ENCODE data around the gene OR6C68.
A peak's percentile ranks its signal among the peaks of the same experiment; 100 is the strongest.
"Not testable (repeated sequence)": the region's sequence is repeated elsewhere in the genome, so short reads cannot be mapped to it uniquely, and the experiment has no call there.

OR6C68 gene

GRCh38 chr12:55492078-55492477, at the start of gene OR6C68:
Gene OR6C68, plus strand, starts transcription at chr12:55492378. Its CDS starts 0 bp downstream, at chr12:55492378.
- no peak for DNase-seq

GRCh38 chr12:55443776-55444175, 48.4 kb upstream of the OR6C68 start, which contains the start of gene OR6C2:
Gene OR6C2, plus strand, starts transcription at chr12:55444076. Its CDS starts 8,138 bp downstream, at chr12:55452214.
- no peak for DNase-seq

DNA sequence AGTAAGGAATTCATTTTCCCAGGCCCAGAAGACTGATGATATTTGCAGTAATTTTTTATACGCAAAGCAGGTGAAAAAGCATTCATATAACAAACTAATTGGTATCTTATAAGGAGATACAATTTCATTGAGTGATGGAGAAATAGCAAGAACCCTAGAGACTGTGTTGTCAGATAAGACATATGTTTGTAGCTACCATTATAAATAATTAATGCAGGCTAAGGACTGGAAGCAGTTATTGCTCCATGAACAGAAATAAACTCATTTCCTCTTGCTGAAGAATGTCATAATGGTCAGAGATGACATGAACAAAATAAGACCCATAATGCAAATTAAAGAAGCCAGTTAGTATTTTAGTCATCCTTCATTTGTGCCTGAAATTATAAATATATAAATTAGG, 46.8 kb upstream of the OR6C68 start:
- DNase-seq: no peak

DNA sequence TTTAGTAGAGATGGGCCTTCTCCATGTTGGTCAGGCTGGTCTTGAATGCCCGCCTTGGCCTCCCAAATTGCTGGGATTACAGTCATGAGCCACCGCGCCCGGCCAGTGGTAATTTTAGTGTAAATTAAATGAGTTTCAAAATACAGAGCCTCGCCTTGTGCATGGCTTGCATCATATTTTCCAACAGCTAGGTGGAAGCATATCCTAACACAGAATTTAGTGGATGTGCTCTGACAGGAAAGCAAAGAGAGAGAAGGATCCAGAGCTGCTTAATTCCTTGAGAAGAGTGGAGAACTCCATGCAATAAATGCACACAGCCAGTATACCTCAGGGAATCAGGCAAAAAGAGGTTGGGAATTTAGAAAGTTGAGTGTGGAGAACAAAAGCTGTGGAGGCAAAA, 45.9 kb upstream of the OR6C68 start:
- no peak for DNase-seq

DNA sequence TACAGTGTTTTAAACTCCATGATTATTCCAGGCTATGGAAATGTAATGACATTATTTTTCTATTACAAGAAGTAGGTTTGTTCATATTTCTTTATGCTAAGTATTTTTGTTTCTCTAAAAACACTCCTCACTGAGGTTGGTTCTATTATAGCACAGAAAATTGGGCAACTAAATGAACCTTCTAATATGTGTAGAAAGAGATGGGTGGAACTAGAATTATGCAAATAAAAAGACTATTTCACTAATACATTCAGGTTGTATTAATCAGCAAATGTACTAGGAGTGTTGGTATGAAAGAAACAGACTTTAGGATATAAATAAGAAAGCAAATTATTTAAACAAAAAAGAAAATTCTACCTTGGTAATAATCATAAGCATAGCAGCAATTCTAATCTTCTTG, 43.4 kb upstream of the OR6C68 start:
- no peak for DNase-seq

DNA sequence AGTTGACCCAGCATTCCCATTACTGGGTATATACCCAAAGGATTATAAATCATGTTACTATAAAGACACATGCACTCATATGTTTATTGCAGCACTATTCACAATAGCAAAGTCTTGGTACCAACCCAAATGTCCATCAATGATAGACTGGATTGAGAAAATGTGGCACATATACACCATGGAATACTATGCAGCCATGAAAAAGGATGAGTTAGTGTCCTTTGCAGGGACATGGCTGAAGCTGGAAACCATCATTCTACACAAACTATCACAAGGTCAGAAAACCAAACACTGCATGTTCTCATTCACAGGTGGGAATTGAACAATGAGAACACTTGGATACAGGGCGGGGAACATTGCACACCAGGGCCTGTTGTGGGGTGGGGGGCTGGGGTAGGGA, 27.3 kb upstream of the OR6C68 start:
- not testable (repeated sequence) for DNase-seq

- peak; percentile 64 for DNase-seq
Measured at GRCh38 chr12:55467836-55468235, 24.3 kb upstream of the OR6C68 start.

DNA sequence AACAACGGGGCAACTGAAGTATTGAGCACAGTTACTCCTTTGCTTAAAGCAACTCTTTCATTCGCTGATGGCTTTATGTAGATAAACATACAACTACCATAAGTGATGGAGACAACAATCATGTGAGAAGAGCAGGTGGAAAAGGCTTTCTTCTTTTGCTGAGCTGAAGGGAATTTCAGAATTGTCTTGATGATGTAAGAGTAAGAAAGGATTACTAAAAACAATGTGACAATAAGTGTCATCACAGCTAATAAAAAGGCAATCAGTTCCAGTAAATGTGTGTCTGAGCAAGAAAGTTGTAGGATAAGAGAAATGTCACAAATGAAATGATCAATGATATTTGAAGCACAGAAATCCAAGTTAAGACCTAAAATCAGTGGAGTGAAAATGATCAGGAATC, 22.9 kb upstream of the OR6C68 start:
- DNase-seq: peak; percentile 37

- DNase-seq: no peak
Measured at GRCh38 chr12:55470088-55470829, 21.9 kb upstream of the OR6C68 start, which contains the start of gene OR6C70. Gene OR6C70, minus strand, starts transcription at chr12:55470138. Its CDS starts 0 bp downstream, at chr12:55470138.

GRCh38 chr12:55472264-55472663, 19.9 kb upstream of the OR6C68 start:
- no peak for DNase-seq

- DNase-seq: not testable (repeated sequence)
Measured at GRCh38 chr12:55479136-55479535, 13.0 kb upstream of the OR6C68 start.

- DNase-seq: not testable (repeated sequence)
Measured at GRCh38 chr12:55484284-55484683, 7.9 kb upstream of the OR6C68 start.

- DNase-seq: no peak
Measured at GRCh38 chr12:55495490-55495889, 3.3 kb downstream of the OR6C68 start.

DNA sequence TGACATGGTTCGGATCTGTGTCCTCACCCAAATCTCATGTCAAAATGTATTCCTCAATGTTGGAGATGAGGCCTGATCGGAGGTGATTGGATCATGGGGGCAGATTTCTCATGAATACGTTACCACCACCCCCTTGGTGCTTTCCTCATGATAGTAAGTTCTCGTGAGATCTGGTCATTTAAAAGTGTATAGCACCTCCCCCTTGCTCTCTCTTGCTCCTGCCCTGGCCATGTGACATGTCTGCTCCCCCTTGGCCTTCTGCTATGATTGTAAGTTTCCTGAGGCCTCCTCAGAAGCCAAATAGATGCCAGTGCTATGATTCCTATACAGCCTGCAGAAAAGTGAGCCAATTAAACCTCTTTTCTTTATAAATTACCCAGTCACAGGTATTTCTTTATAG, 7.1 kb downstream of the OR6C68 start:
- no peak for DNase-seq

GRCh38 chr12:55499810-55500252, 7.7 kb downstream of the OR6C68 start:
- no peak for DNase-seq

DNA sequence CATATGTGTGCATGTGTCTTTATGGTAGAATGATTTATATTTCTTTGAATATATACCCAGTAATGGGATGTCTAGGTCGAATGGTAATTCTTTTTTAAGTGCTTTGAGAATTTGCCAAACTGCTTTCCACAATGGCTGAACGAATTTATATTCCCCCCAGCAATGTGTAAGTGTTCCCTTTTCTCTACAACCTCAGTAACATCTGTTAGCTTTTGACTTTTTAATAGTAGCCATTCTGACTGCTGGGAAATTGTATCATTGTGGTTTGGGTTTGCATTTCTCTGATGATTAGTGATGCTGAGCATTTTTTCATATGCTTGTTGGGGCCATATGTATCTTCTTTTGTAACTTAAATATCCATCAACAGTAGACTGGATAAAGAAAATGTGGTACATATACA, 9.4 kb downstream of the OR6C68 start:
- DNase-seq: no peak

DNA sequence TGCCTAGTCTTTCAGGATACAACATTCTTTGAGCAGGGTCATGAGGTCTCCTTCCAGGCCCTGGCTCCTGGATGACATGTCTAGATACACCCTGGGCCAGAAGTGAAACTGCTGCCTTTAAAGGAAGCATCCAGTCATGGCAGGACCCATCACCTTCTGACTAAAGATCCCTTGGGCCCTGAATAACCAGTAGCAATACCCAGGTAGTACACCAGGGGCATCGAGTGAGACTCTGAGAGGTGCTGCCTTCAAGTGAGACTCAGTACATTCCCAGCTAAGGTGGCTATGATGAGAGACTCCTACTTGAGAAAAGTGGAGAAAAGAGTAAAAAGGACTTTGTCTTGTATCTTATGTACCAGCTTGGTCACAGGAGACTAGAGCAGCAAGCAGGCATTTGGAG, 23.5 kb downstream of the OR6C68 start:
- DNase-seq: no peak

DNA sequence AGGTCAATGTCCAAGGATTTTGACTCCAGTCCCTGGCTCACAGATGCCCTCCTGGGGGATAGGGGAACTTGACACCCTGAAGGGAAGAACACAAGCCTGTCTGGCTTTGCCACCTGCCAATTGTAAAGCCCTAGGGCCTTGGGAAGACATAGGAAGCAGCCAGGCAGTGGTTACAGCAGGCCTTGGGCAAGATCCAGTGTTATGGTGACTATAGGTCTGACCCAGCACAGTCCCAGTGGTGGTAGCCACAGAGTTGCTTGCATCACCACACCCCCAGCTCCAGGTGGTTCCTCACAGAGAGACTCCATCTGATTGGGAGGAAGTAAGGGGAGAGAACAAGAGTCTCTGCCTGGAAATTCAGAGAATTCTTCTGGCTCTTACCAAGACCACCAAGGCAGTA, 24.2 kb downstream of the OR6C68 start:
- DNase-seq: no peak

Data from inflammatory macrophage treated with lipopolysaccharide for 4 hours (primary cell).